ENCODE measurements around the gene DAZAP1. TPM values are rescaled to one million over a fixed set of nuclear protein-coding genes. Genes with fewer than 3 reads are reported as not detected.
A peak's percentile ranks its signal among the peaks of the same experiment; 100 is the strongest.

The DAZAP1 gene
- total RNA-seq, 1 experiment from 2014 or later = 360 TPM

- no peak for ATAC-seq
- Mint-ChIP-seq H3K27ac (peak overlapping the region; percentile 65; the same call in 1 of the 2 replicates), H3K27me3 (ENCODE audit: low read depth) (no peaks in the 10 kb centered on the region), H3K9me3 (no peaks in the 10 kb centered on the region), H3K36me3 (peaks cover 48% of the 10 kb centered on the region), H3K4me3 (no peak overlapping the region), H3K4me1 (no peaks in the 10 kb centered on the region)
- no peak for TF ChIP-seq GABPB1 (CRISPR knock-in tag; IDR thresholded peaks at IDR 0.05)
- TF ChIP-seq ESRRA (CRISPR knock-in tag; IDR thresholded peaks at IDR 0.05; ENCODE audit: borderline replicate concordance) = no peak
- TF ChIP-seq ZNF416 (CRISPR knock-in tag; IDR thresholded peaks at IDR 0.05) = no peak
- TF ChIP-seq HMGA2 (CRISPR knock-in tag; IDR thresholded peaks at IDR 0.05) = no peak
- TF ChIP-seq E2F1 (CRISPR knock-in tag; IDR thresholded peaks at IDR 0.05) = no peak
- no peak for TF ChIP-seq NR3C1 (CRISPR knock-in tag; conservative IDR thresholded peaks at IDR 0.05; ENCODE audit: low read depth)
- no peak for TF ChIP-seq PRDM15 (CRISPR knock-in tag; IDR thresholded peaks at IDR 0.05)
- no peak for TF ChIP-seq MAX (CRISPR knock-in tag; IDR thresholded peaks at IDR 0.05)
- TF ChIP-seq MYBL2 (CRISPR knock-in tag; IDR thresholded peaks at IDR 0.05) = no peak
- no peak for TF ChIP-seq ARID4B (CRISPR knock-in tag; IDR thresholded peaks at IDR 0.05; ENCODE audit: borderline replicate concordance)
- TF ChIP-seq IRF1 (CRISPR knock-in tag; IDR thresholded peaks at IDR 0.05) = no peak
- TF ChIP-seq ETV6 (CRISPR knock-in tag; IDR thresholded peaks at IDR 0.05) = no peak
- no peak for TF ChIP-seq TEAD4 (CRISPR knock-in tag; IDR thresholded peaks at IDR 0.05)
- TF ChIP-seq ZBTB43 (CRISPR knock-in tag; IDR thresholded peaks at IDR 0.05) = no peak
- no peak for TF ChIP-seq ZBTB21 (CRISPR knock-in tag; IDR thresholded peaks at IDR 0.05; ENCODE audit: borderline replicate concordance)
- no peak for TF ChIP-seq ERG (CRISPR knock-in tag; IDR thresholded peaks at IDR 0.05)
- no peak for TF ChIP-seq ZNF219 (CRISPR knock-in tag; IDR thresholded peaks at IDR 0.05; ENCODE audit: borderline replicate concordance)
- no peak for TF ChIP-seq NFYB (CRISPR knock-in tag; conservative IDR thresholded peaks at IDR 0.05; ENCODE audit: low read depth)
- ChIA-PET POLR2A (no interaction called here), CTCF (no interaction called here)
- no peak for DNase-seq (ENCODE audit: low spot score)
These were observed 40.2 kb upstream of the DAZAP1 start for GRCh38 chr19:1366899-1367870.
